ENCODE data around the gene TOP2A. TPM values are rescaled to one million over a fixed set of nuclear protein-coding genes. Genes with fewer than 3 reads are reported as not detected.
"Not testable (repeated sequence)": the region's sequence is repeated elsewhere in the genome, so short reads cannot be mapped to it uniquely, and the experiment has no call there.

TOP2A gene
- total RNA-seq, 2 experiments from 2014 or later = 504 to 522 TPM

DNA sequence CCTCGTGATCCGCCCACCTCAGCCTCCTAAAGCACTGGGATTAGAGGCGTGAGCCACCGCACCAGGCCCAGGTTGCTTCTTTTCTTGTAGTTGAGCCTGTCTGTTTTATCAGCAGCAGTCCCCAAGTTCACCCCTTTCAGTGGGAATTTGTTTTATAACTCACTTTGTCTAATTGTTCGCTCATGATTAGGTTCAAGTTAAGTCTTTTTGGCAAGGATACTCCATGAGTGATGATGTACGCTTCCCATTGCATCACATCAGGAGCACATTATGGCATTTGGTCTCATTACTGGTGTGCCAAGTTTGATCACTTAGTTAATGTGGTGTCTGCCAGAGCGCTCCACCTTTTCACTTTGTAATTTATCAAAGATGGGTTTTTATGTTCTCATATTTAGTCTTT is 38.7 kb downstream of the TOP2A start:
- Mint-ChIP-seq H3K4me3 (no peak overlapping the region), H3K36me3 (ENCODE audit: low read depth) (peaks cover 4% of the 10 kb centered on the region), H3K9me3 (peaks cover 4% of the 10 kb centered on the region), H3K27me3 (peaks cover 3% of the 10 kb centered on the region), H3K27ac (no peak overlapping the region), H3K4me1 (peaks cover 8% of the 10 kb centered on the region)
- CTCF ChIA-PET = no interaction called here
- no peak for DNase-seq
- POLR2A ChIA-PET = no interaction called here

DNA sequence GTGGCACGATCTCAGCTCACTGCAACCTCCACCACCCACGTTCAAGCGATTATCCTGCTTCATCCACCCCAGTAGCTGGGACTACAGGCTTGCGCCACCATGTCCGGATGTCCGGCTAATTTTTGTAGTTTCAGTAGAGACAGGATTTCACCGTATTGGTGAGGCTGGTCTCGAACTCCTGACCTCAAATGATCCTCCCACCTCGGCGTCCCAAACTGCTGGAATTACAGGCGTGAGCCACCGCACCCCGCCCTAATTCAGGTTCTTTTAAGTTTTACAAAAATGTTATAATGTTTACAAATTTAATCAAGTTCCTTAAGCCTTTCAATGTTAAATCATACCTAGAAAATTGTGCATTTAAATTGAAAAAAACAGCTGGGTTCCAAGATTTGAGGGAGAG is 39.9 kb downstream of the TOP2A start:
- Mint-ChIP-seq H3K4me3 (no peak overlapping the region), H3K27me3 (peaks cover 3% of the 10 kb centered on the region), H3K9me3 (peaks cover 4% of the 10 kb centered on the region), H3K27ac (no peak overlapping the region), H3K4me1 (peaks cover 8% of the 10 kb centered on the region), H3K36me3 (ENCODE audit: low read depth) (no peaks in the 10 kb centered on the region)
- POLR2A ChIA-PET = interaction anchor here (0.5 kb wide), 1 partner anchor 90 kb away, joined by 4 read pairs; no protein-coding TSS in a partner anchor
- CTCF ChIA-PET = interaction anchor here (2.0 kb wide), 1 partner anchor 40 kb away, joined by 8 read pairs; the partner anchor contains the start of gene TOP2A
- DNase-seq = no peak

DNA sequence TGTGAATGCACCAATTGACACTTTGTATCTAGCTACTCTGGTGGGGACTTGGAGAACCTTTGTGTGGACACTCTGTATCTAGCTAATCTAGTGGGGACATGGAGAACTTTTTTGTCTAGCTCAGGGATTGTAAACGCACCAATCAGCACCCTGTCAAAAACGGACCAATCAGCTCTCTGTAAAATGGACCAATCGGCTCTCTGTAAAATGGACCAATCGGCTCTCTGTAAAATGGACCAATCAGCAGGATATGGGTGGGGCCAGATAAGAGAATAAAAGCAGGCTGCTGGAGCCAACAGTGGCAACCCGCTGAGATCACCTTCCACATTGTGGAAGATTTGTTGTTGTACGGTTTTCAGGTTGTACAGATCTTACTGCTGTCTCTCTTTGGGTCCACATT is 41.2 kb downstream of the TOP2A start:
- DNase-seq; H3K36me3 Mint-ChIP-seq (ENCODE audit: low read depth); H3K27me3 Mint-ChIP-seq; POLR2A ChIA-PET; H3K27ac Mint-ChIP-seq; H3K9me3 Mint-ChIP-seq; H3K4me3 Mint-ChIP-seq: not testable (repeated sequence)
- peaks cover 18% of the 10 kb centered on the region for H3K4me1 Mint-ChIP-seq
- CTCF ChIA-PET = interaction anchor here (0.8 to 2.4 kb wide), 7 partner anchors 10 to 171 kb away, joined by 3 to 12 read pairs (median 4); partner anchors contain the start of gene TOP2A

DNA sequence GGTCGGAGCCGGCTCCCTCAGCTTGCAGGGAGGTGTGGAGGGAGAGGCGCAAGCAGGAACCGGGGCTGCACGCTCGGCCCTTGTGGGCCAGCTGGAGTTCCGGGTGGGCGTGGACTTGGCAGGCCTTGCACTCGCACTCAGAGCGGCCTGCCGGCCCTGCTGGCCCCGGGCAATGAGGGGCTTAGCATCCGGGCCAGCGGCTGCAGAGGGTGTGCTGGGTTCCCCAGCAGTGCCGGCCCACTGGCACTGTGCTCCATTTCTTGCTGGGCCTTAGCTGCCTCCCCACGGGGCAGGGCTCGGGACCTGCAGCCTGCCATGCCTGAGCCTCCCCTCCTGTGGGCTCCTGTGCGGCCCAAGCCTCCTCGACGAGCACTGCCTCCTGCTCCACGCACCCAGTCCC is 41.9 kb downstream of the TOP2A start:
- H3K36me3 Mint-ChIP-seq (ENCODE audit: low read depth); DNase-seq; H3K4me3 Mint-ChIP-seq; H3K27ac Mint-ChIP-seq; H3K27me3 Mint-ChIP-seq; H3K9me3 Mint-ChIP-seq; POLR2A ChIA-PET: not testable (repeated sequence)
- peaks cover 22% of the 10 kb centered on the region for H3K4me1 Mint-ChIP-seq
- CTCF ChIA-PET = interaction anchor here (0.8 to 2.4 kb wide), 6 partner anchors 10 to 157 kb away, joined by 3 to 12 read pairs (median 4); partner anchors contain the start of gene TOP2A

DNA sequence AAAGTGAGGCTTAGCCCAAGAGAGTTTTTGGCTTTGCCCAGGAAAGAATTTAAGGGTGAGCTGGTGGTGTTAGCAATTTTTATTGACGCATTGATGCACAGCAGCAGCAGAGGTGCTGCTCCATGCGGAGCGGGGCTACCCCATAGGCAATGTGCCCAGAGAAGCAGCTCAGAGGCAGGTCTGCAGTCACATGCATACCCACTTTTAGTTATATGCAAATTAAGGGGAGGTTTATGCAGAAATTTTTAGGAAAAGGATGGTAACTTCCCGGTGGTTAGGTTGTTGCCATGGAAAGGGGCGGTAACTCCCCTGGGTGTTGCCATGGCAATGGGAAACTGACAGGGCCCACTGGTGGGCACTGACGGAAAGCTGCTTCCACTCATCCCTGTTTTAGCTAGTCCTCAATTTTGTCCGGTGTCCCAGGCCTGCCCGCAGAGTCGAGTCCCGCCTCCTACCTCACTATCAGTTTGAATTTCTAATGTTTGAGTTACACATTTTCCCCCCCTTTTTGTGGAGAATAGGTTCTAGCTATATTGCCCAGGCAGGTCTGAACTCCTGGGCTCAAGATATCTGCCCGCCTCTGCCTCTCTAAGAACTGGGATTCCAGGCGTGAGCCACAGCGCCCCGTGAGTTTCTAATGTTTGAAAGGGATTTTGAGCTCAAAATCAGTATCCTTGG is 42.7 kb downstream of the TOP2A start:
- Mint-ChIP-seq H3K4me1 (peaks cover 22% of the 10 kb centered on the region), H3K27me3 (peaks cover 3% of the 10 kb centered on the region), H3K36me3 (ENCODE audit: low read depth) (peaks cover 1% of the 10 kb centered on the region), H3K9me3 (peaks cover 6% of the 10 kb centered on the region), H3K4me3 (no peak overlapping the region), H3K27ac (no peak overlapping the region)
- ChIA-PET CTCF (interaction anchor here (0.8 to 2.4 kb wide), 5 partner anchors 13 to 57 kb away, joined by 3 to 12 read pairs (median 4); partner anchors contain the start of gene TOP2A), POLR2A (no interaction called here)
- DNase-seq = no peak

DNA sequence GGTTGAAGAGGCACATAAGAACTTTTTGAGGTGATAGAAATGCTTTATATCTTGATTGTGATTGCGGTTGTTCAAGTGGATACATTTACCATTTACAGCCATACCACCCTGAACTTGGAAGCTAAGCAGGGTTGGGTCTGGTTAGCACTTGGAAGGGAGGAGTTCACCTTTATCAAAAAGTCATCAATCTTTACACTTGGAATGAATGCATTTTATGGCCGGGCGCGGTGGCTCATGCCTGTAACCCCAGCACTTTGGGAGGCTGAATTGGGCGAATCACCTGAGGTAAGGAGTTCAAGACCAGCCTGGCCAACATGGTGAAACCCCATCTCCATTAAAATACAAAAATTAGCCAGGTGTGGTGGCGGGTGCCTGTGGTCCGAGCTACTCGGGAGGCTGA is 43.7 kb downstream of the TOP2A start:
- ChIA-PET POLR2A (interaction anchor here (0.6 kb wide), 1 partner anchor 362 kb away, joined by 3 read pairs; no protein-coding TSS in a partner anchor), CTCF (interaction anchor here (1.3 to 1.7 kb wide), 3 partner anchors 19 to 159 kb away, joined by 4 read pairs; partner anchors contain the start of gene TOP2A)
- H3K27ac Mint-ChIP-seq = no peak overlapping the region
- peaks cover 6% of the 10 kb centered on the region for H3K9me3 Mint-ChIP-seq
- peaks cover 24% of the 10 kb centered on the region for H3K4me1 Mint-ChIP-seq
- H3K27me3 Mint-ChIP-seq = peaks cover 3% of the 10 kb centered on the region
- peaks cover 1% of the 10 kb centered on the region for H3K36me3 Mint-ChIP-seq (ENCODE audit: low read depth)
- no peak overlapping the region for H3K4me3 Mint-ChIP-seq
- DNase-seq = no peak

DNA sequence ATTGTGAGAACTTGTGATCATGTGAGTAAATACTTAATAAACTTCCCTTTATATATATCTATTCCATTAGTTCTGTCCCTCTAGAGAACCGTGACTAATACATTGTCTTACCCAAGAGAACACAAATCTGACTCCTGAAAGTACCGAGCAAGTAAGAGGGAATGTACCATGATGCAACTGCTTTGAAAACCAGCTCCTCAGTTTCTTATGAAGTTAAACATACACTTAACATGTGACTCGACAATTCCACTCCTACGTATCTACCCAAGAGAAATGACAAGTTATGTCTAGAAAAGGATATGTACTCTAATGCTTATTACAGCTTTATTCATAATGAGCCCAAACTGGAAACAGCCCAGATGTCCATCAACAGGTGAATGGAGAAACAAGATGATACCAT is 44.4 kb downstream of the TOP2A start:
- H3K27me3 Mint-ChIP-seq = peaks cover 3% of the 10 kb centered on the region
- peaks cover 6% of the 10 kb centered on the region for H3K9me3 Mint-ChIP-seq
- no peak for DNase-seq
- no peak overlapping the region for H3K27ac Mint-ChIP-seq
- ChIA-PET POLR2A (interaction anchor here (0.6 kb wide), 1 partner anchor 362 kb away, joined by 3 read pairs; no protein-coding TSS in a partner anchor), CTCF (interaction anchor here (0.6 to 1.6 kb wide), 2 partner anchors 160 to 274 kb away, joined by 3 to 4 read pairs; partner anchors contain the start of gene SMARCE1)
- peaks cover 1% of the 10 kb centered on the region for H3K36me3 Mint-ChIP-seq (ENCODE audit: low read depth)
- H3K4me1 Mint-ChIP-seq = peaks cover 25% of the 10 kb centered on the region
- H3K4me3 Mint-ChIP-seq = no peak overlapping the region

DNA sequence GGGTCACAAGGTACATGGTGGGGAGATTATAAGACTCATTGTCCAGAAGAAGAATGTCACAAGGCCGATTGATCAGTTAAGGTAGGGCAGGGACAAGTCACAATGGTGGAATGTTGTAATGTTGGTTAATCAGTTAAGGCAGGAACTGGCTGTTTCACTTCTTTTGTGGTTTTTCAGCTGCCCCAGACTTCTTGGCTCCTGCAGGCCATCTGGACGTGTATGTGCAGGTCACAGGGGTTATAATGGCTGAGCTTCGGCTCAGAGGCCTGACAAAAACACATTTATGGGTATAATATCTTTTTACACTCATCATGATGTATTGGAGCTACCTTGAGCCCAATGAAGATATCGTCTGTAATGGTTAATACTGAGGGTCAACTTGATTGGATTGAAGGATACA is 45.1 kb downstream of the TOP2A start:
- H3K36me3 Mint-ChIP-seq (ENCODE audit: low read depth); POLR2A ChIA-PET; H3K4me3 Mint-ChIP-seq; H3K27me3 Mint-ChIP-seq; DNase-seq; H3K9me3 Mint-ChIP-seq; H3K27ac Mint-ChIP-seq: not testable (repeated sequence)
- peaks cover 30% of the 10 kb centered on the region for H3K4me1 Mint-ChIP-seq
- CTCF ChIA-PET = interaction anchor here (0.6 to 1.6 kb wide), 2 partner anchors 161 to 275 kb away, joined by 3 to 4 read pairs; partner anchors contain the start of gene SMARCE1

DNA sequence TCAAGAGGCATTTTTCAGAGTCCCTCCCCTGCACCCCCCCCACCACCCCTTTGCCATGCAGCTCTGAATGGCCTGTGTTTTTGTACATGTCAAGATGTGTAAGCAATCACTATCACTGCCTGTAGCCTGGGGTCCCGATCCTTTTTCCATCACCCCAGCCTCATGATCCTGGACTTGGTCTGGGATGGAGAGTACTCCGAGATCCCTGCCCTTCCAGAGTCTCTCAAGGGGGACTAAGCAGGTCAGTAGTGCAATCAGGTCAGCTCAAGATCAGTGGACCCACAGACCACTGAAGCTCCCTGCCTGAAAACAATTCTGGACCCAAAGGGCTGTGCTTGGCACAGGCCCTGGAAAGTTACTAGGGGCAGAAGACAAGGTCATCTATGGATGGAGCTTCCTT is 45.7 kb downstream of the TOP2A start:
- H3K36me3 Mint-ChIP-seq (ENCODE audit: low read depth) = peaks cover 1% of the 10 kb centered on the region
- no peak overlapping the region for H3K27ac Mint-ChIP-seq
- DNase-seq = no peak
- ChIA-PET CTCF (interaction anchor here (0.5 to 1.4 kb wide), 3 partner anchors 9 to 76 kb away, joined by 3 to 5 read pairs (median 3); no protein-coding TSS in a partner anchor), POLR2A (no interaction called here)
- H3K4me3 Mint-ChIP-seq = no peak overlapping the region
- H3K27me3 Mint-ChIP-seq = peaks cover 3% of the 10 kb centered on the region
- H3K9me3 Mint-ChIP-seq = peaks cover 6% of the 10 kb centered on the region
- H3K4me1 Mint-ChIP-seq = peaks cover 30% of the 10 kb centered on the region

DNA sequence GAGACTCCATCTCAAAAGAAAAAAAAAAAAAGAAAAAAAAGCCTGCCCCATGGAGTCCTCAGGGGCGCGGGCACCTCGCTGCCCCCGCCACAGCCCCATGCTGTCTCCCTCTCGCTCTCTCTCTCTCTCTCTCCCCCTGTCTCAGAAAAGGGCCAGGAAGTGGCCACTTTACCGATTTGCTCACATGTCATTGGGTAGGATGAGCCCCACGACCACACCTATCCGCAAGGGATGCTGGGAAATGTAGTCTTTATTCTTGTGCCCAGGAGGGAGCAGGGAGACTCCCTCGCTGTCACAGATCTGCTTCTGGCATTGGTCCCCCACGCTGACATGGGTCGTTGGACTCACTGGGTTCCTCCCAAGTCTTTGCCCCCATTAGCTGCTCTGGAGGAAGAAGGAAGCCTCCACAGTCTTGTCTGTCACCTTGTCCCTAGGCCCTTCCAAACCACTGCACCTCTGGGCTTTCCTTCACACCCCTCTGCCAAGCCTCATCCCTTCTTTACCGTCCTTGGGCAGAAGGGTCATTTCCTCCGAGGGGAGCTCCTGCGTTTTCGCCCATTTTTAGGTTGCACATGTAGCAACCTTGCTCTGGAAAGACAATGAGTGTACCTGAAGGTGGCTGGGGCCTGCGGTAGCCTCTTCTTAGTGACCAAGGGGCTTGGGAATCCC is 46.3 kb downstream of the TOP2A start:
- CTCF ChIA-PET = interaction anchor here (0.5 to 1.4 kb wide), 3 partner anchors 9 to 76 kb away, joined by 3 to 5 read pairs (median 3); no protein-coding TSS in a partner anchor
- peak overlapping the region; percentile 46 for H3K27ac Mint-ChIP-seq
- H3K4me3 Mint-ChIP-seq = no peak overlapping the region

DNA sequence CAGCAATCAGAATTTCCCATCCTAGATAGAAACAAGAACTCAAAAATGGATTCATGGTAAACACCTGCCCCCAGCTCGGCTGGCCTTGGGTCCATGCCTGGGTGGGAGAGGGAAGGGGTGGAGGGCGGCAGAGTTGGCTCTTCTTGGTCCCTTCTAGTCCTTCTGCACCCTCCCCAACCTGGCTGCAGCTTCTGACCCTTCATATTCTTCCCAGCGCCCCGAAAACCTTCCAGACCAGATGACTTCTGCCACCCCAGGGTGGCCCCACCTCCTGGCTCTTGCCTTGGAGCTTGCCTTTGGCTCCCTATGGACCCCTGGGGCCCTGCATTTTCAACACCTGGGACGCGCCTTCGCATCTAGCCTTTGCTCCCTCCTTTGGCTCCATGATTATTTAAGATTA is 47.8 kb downstream of the TOP2A start:
- Mint-ChIP-seq H3K4me3 (no peak overlapping the region), H3K36me3 (ENCODE audit: low read depth) (peaks cover 1% of the 10 kb centered on the region), H3K4me1 (peaks cover 27% of the 10 kb centered on the region), H3K27me3 (no peaks in the 10 kb centered on the region), H3K9me3 (peaks cover 2% of the 10 kb centered on the region), H3K27ac (no peak overlapping the region)
- CTCF ChIA-PET = interaction anchor here (0.6 to 2.0 kb wide), 4 partner anchors 11 to 165 kb away, joined by 3 to 5 read pairs (median 4); no protein-coding TSS in a partner anchor
- POLR2A ChIA-PET = no interaction called here
- DNase-seq = no peak

More for the DNA sequence above, 46.3 kb downstream of the TOP2A start:
- H3K4me1 Mint-ChIP-seq = peaks cover 27% of the 10 kb centered on the region
- H3K9me3 Mint-ChIP-seq = peaks cover 4% of the 10 kb centered on the region
- DNase-seq = peak; percentile 52
- no peaks in the 10 kb centered on the region for H3K27me3 Mint-ChIP-seq
- H3K36me3 Mint-ChIP-seq (ENCODE audit: low read depth) = peaks cover 1% of the 10 kb centered on the region
- POLR2A ChIA-PET = no interaction called here

DNA sequence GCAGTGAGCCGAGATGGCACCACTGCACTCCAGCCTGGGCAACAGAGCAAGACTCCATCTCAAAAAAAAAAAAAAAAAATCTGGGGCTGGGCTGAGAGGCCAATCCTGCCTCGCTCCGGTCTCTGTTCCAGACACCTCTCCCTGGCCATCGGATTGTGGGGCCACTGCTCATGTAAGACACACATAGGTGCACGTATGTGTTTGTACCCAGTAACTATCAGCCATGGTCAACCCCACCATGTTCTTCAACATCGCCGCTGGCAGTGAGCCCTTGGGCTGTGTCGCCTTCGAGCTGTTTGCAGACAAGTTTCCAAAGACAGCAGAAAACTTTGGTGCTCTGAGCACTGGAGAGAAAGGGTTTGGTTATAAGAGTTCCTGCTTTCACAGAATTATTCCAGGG is 50.0 kb downstream of the TOP2A start:
- CTCF ChIA-PET = interaction anchor here (0.6 to 5.3 kb wide), 2 partner anchors 14 to 170 kb away, joined by 3 to 24 read pairs; no protein-coding TSS in a partner anchor
- H3K4me3 Mint-ChIP-seq; H3K27ac Mint-ChIP-seq; H3K9me3 Mint-ChIP-seq; H3K36me3 Mint-ChIP-seq (ENCODE audit: low read depth); POLR2A ChIA-PET; DNase-seq; H3K27me3 Mint-ChIP-seq: not testable (repeated sequence)
- H3K4me1 Mint-ChIP-seq = peaks cover 32% of the 10 kb centered on the region
